ENCODE results near the gene LDB1. TPM values are rescaled to one million over a fixed set of nuclear protein-coding genes. Genes with fewer than 3 reads are reported as not detected.

The LDB1 gene
- total and polyA plus RNA-seq, 10 of the 15 experiments (the other 5 are each of a cell fraction or from before 2014, with no cell fraction given) = 1.7 to 71.5 (median 36.9) TPM

DNA sequence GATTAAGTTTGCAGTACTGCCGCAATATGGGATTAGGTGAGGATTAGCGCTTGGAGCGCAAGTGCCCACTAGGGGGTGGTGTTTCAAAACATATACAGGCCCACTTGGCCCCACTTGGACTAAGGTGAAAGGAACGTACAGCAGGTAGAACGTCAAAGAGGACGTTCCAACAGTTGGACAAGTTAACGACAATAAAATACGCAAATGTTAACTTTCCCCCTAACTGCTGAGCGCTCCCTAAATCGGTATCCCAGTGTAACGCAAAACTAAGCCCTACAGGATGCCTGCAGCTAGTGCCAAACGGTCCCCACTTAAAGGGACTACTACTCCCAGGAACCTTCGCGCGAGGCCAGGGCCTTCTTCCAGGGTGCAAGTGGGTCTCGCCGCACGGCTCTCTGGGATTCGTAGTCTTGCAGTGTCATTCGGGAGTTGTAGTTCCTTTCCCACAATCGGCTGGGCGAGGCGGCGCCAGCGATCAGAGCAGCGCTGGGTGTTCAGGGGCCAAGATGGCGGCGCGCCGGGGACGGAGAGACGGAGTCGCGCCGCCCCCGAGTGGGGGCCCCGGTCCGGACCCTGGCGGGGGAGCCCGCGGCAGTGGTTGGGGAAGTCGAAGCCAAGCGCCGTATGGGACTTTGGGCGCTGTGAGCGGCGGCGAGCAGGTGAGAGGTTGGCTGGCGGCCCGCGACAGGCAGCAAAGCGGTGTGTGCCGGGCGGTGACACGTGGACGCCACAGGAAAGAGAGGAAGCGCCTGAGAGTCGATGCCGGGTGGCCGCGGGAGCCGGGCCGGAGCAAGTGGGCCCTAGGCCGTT is 12.6 kb upstream of the LDB1 start, which contains the start of gene PPRC1 (continued):
- TF ChIP-seq PAX5 (IDR thresholded peaks at IDR 0.05; ENCODE audit: borderline replicate concordance, low read depth, low read length) = peak; percentile 5; the same call in 1 of the 2 replicates
- no peak for TF ChIP-seq ZNF622 (IDR thresholded peaks at IDR 0.05)
- TF ChIP-seq, protein P1, sequence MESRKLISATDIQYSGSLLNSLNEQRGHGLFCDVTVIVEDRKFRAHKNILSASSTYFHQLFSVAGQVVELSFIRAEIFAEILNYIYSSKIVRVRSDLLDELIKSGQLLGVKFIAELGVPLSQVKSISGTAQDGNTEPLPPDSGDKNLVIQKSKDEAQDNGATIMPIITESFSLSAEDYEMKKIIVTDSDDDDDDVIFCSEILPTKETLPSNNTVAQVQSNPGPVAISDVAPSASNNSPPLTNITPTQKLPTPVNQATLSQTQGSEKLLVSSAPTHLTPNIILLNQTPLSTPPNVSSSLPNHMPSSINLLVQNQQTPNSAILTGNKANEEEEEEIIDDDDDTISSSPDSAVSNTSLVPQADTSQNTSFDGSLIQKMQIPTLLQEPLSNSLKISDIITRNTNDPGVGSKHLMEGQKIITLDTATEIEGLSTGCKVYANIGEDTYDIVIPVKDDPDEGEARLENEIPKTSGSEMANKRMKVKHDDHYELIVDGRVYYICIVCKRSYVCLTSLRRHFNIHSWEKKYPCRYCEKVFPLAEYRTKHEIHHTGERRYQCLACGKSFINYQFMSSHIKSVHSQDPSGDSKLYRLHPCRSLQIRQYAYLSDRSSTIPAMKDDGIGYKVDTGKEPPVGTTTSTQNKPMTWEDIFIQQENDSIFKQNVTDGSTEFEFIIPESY (IDR thresholded peaks at IDR 0.05) = no peak
- TF ChIP-seq, protein P2, sequence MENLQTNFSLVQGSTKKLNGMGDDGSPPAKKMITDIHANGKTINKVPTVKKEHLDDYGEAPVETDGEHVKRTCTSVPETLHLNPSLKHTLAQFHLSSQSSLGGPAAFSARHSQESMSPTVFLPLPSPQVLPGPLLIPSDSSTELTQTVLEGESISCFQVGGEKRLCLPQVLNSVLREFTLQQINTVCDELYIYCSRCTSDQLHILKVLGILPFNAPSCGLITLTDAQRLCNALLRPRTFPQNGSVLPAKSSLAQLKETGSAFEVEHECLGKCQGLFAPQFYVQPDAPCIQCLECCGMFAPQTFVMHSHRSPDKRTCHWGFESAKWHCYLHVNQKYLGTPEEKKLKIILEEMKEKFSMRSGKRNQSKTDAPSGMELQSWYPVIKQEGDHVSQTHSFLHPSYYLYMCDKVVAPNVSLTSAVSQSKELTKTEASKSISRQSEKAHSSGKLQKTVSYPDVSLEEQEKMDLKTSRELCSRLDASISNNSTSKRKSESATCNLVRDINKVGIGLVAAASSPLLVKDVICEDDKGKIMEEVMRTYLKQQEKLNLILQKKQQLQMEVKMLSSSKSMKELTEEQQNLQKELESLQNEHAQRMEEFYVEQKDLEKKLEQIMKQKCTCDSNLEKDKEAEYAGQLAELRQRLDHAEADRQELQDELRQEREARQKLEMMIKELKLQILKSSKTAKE (IDR thresholded peaks at IDR 0.05; ENCODE audit: low read depth, poor library complexity, severe bottlenecking) = peak; percentile 74
- TF ChIP-seq, protein P3, sequence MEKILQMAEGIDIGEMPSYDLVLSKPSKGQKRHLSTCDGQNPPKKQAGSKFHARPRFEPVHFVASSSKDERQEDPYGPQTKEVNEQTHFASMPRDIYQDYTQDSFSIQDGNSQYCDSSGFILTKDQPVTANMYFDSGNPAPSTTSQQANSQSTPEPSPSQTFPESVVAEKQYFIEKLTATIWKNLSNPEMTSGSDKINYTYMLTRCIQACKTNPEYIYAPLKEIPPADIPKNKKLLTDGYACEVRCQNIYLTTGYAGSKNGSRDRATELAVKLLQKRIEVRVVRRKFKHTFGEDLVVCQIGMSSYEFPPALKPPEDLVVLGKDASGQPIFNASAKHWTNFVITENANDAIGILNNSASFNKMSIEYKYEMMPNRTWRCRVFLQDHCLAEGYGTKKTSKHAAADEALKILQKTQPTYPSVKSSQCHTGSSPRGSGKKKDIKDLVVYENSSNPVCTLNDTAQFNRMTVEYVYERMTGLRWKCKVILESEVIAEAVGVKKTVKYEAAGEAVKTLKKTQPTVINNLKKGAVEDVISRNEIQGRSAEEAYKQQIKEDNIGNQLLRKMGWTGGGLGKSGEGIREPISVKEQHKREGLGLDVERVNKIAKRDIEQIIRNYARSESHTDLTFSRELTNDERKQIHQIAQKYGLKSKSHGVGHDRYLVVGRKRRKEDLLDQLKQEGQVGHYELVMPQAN (conservative IDR thresholded peaks at IDR 0.05) = peak; percentile 97
- TF ChIP-seq KDM1A (IDR thresholded peaks at IDR 0.05; ENCODE audit: borderline replicate concordance) = no peak

Measured in GM12878 (cell line).